ENCODE measurements around the gene TBX10. TPM values are rescaled to one million over a fixed set of nuclear protein-coding genes. Genes with fewer than 3 reads are reported as not detected.
"Not testable (repeated sequence)": the region's sequence is repeated elsewhere in the genome, so short reads cannot be mapped to it uniquely, and the experiment has no call there.

Gene TBX10
- total and polyA plus RNA-seq, 2 donors (not counting 3 experiments of a cell fraction or from before 2014, with no cell fraction given): not detected

- Histone ChIP-seq H3K36me3 (ENCODE audit: control insufficient read depth in 2 of 2, extremely low read depth in 1 of 2, insufficient read depth in 2 of 2, low read length in 2 of 2) (peaks cover 3 to 6% of the 10 kb centered on the region in 2 experiments), H3K4me1 (ENCODE audit: control insufficient read depth, extremely low read depth, insufficient read depth, low read length) (peaks cover 6% of the 10 kb centered on the region), H3K9ac (replicated peaks; ENCODE audit: extremely low read depth, insufficient read depth, low read length) (no peak overlapping the region), H3K27ac (ENCODE audit: insufficient read depth, low read depth, low read length) (no peak overlapping the region), H3K4me3 (replicated peaks in 1 of 3; ENCODE audit: insufficient read depth in 1 of 3, low read depth in 1 of 3, low read length in 3 of 3) (no peak overlapping the region), H3K9me1 (replicated peaks; ENCODE audit: control insufficient read depth, extremely low read depth, insufficient read depth, low read length) (no peaks in the 10 kb centered on the region), H3K9me3 (replicated peaks; ENCODE audit: control insufficient read depth, insufficient read depth, low read length) (no peaks in the 10 kb centered on the region), H3K27me3 (ENCODE audit: control insufficient read depth in 2 of 2, insufficient read depth in 2 of 2, low read length in 2 of 2) (peaks cover 8 to 16% of the 10 kb centered on the region in 2 experiments), H3K4me2 (ENCODE audit: insufficient read depth, low read length) (no peak overlapping the region), H3K79me2 (ENCODE audit: control insufficient read depth, insufficient read depth, low read length) (peaks cover 11% of the 10 kb centered on the region), H4K20me1 (replicated peaks; ENCODE audit: control insufficient read depth, extremely low read depth, insufficient read depth, low read length) (no peaks in the 10 kb centered on the region), H2AFZ (ENCODE audit: low read depth, low read length) (no peak overlapping the region)
- ChIA-PET CTCF (interaction anchor here (1.2 to 1.6 kb wide), 2 partner anchors 9 to 32 kb away, joined by 3 to 5 read pairs; no protein-coding TSS in a partner anchor), POLR2A (no interaction called here)
- FAIRE-seq (no peak), DNase-seq (ENCODE audit: low read depth, low spot score) (no peak)
- TF ChIP-seq MYC (IDR thresholded peaks at IDR 0.05; ENCODE audit: low read depth, low read length): no peak
- TF ChIP-seq EZH2 (IDR thresholded peaks at IDR 0.05; ENCODE audit: borderline replicate concordance, low read depth, low read length, severe bottlenecking): no peak
- TF ChIP-seq GATA2 (IDR thresholded peaks at IDR 0.05; ENCODE audit: insufficient read depth, insufficient read length, low read depth, low read length): no peak
- no peak for TF ChIP-seq FOS (IDR thresholded peaks at IDR 0.05; ENCODE audit: borderline replicate concordance, insufficient read depth, low read length)
- no peak for TF ChIP-seq MAX (IDR thresholded peaks at IDR 0.05; ENCODE audit: insufficient read depth, insufficient read length)
- TF ChIP-seq JUN (IDR thresholded peaks at IDR 0.05; ENCODE audit: borderline replicate concordance, insufficient read depth, insufficient read length, low read depth): no peak
- TF ChIP-seq POLR2AphosphoS5 (IDR thresholded peaks at IDR 0.05; ENCODE audit: insufficient read depth, low read depth, low read length): no peak
- TF ChIP-seq CTCF (IDR thresholded peaks at IDR 0.05; ENCODE audit: extremely low read depth in 1 of 2, insufficient read depth in 1 of 2, low read depth in 1 of 2, low read length in 2 of 2): no peak
- no peak for TF ChIP-seq POLR2A (IDR thresholded peaks at IDR 0.05; ENCODE audit: low read depth, low read length)
- intact Hi-C loops (cut with micrococcal nuclease): no loop called here
- no TSS peak for BruUV-seq (replicated peaks)
- dilution Hi-C loops (cut with MboI; ENCODE audit: extremely low pct_ligation_motif_present, low sequenced_read_pairs): no loop called here
These were observed 34.7 kb downstream of the TBX10 start for GRCh38 chr11:67604815-67605214.

- POLR2A ChIA-PET: not testable (repeated sequence)
- CTCF ChIA-PET: interaction anchor here (1.6 kb wide), 1 partner anchor 10 kb away, joined by 3 read pairs; no protein-coding TSS in a partner anchor
These were observed 35.4 kb downstream of the TBX10 start for GRCh38 chr11:67604119-67604518.

More at GRCh38 chr11:67604119-67604518, 35.4 kb downstream of the TBX10 start:
- intact Hi-C loops (cut with micrococcal nuclease); H2AFZ ChIP-seq (ENCODE audit: low read depth, low read length); H3K9me1 ChIP-seq (replicated peaks; ENCODE audit: control insufficient read depth, extremely low read depth, insufficient read depth, low read length); BruUV-seq (replicated peaks); FAIRE-seq; H3K27ac ChIP-seq (ENCODE audit: insufficient read depth, low read depth, low read length); H3K36me3 ChIP-seq (ENCODE audit: control insufficient read depth in 2 of 2, extremely low read depth in 1 of 2, insufficient read depth in 2 of 2, low read length in 2 of 2); H3K9me3 ChIP-seq (replicated peaks; ENCODE audit: control insufficient read depth, insufficient read depth, low read length); H3K4me1 ChIP-seq (ENCODE audit: control insufficient read depth, extremely low read depth, insufficient read depth, low read length); H3K4me2 ChIP-seq (ENCODE audit: insufficient read depth, low read length); H3K4me3 ChIP-seq (replicated peaks in 1 of 3; ENCODE audit: insufficient read depth in 1 of 3, low read depth in 1 of 3, low read length in 3 of 3); H3K9ac ChIP-seq (replicated peaks; ENCODE audit: extremely low read depth, insufficient read depth, low read length); DNase-seq (ENCODE audit: low read depth, low spot score); dilution Hi-C loops (cut with MboI; ENCODE audit: extremely low pct_ligation_motif_present, low sequenced_read_pairs); H4K20me1 ChIP-seq (replicated peaks; ENCODE audit: control insufficient read depth, extremely low read depth, insufficient read depth, low read length): not testable (repeated sequence)
- H3K27me3 ChIP-seq (ENCODE audit: control insufficient read depth in 2 of 2, insufficient read depth in 2 of 2, low read length in 2 of 2): peaks cover 8 to 23% of the 10 kb centered on the region in 2 experiments
- peaks cover 11% of the 10 kb centered on the region for H3K79me2 ChIP-seq (ENCODE audit: control insufficient read depth, insufficient read depth, low read length)
